ENCODE results near the gene TP53TG3.
"Not testable (repeated sequence)": the region's sequence is repeated elsewhere in the genome, so short reads cannot be mapped to it uniquely, and the experiment has no call there.

The TP53TG3 gene, protein sequence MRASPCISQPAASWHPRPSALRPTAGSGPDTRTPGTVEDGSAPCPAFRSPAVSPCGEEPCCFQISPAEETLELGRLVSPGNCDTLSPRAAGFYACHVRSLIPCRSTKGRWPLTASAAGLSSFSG

DNA sequence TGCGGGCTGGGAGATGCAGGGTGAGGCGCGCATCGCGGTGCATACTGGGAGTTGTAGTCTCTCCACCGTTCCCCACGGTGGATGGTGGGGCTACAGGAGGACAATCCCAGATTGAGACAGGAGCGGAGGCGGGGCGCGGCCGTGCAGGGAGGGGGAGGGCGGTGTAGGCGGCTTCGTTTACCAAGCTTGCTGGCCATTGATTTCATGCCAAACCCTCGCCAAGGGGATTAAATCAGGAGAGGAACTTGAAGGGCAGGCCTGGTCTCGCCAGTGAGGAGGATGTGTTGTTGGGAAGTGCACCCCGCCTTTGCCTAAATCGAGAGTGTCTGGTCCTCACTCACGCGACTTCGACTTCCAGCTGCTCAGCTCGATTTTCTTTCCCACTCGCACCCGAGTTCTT, at the start of gene TP53TG3:
Gene TP53TG3, minus strand, starts transcription at position 101 of the 400 bp plus-strand sequence. Its CDS starts 68 bp downstream, at position 33.
- DNase-seq = not testable (repeated sequence)

DNA sequence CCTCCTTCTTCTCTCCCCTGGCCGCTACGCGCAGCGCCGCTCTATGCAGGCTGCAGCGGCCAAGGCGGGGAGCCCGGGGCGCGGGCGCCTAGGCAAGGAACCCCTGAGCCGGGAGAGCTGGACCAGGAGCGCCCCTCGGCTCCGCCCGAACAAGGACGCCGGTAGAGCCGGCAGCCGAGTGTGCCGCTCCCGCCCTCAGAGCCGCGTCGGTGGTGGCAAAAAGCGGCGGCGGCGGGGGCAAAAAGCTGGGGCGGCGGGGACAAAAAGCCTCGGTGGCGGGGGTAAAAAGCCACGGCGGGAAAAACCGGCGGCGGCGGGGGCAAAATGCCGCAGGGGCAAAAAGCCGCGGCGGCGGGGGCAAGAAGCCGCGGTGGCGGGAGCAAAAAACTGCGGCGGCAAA, 25.1 kb downstream of the TP53TG3 start:
- not testable (repeated sequence) for DNase-seq

DNA sequence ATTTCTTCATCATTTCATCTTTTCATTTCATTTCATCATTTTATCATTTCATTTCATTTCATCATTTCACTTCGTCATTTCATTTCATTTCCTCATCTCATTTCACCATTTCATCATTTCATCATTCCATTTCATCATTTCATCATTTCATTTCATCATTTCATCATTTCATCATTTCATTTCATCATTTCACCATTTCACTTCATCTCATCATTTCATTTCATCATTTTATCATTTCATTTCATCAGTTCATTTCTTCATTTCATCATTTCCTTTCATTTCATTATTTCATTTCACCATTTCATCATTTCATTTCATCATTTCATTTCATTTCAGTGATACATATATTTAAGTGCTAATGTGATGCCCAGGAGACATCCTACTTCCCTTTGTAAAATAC, 28.4 kb downstream of the TP53TG3 start:
- DNase-seq = not testable (repeated sequence)

DNA sequence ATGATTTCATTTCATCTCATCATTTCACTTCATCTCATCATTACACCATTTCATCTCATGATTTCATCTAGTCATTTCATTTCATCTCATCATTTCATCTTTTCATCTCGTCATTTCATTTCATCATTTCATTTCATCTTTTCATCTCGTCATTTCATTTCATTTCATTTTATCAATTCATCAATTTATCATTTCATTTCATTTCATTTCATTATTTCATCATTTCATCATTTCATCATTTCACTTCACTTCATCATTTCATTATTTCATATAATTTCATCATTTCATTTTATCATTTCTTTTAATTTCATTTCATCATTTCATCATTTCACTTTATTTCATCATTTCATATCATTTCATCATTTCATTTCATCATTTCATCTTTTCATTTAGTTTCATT, 29.2 kb downstream of the TP53TG3 start:
- DNase-seq = not testable (repeated sequence)

DNA sequence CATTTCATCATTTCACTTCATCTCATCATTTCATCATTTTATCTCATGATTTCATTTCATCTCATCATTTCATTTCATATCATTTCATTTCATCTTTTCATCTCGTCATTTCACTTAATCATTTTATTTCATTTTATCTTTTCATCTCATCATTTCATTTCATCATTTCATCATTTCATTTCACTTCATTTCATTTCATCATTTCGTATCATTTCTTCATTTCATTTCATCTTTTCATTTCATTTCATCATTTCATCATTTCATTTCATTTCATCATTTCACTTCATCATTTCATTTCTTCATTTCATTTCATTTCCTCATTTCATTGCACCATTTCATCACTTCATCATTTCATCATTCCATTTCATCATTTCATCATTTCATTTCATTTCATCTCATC, 29.8 kb downstream of the TP53TG3 start:
- not testable (repeated sequence) for DNase-seq

DNA sequence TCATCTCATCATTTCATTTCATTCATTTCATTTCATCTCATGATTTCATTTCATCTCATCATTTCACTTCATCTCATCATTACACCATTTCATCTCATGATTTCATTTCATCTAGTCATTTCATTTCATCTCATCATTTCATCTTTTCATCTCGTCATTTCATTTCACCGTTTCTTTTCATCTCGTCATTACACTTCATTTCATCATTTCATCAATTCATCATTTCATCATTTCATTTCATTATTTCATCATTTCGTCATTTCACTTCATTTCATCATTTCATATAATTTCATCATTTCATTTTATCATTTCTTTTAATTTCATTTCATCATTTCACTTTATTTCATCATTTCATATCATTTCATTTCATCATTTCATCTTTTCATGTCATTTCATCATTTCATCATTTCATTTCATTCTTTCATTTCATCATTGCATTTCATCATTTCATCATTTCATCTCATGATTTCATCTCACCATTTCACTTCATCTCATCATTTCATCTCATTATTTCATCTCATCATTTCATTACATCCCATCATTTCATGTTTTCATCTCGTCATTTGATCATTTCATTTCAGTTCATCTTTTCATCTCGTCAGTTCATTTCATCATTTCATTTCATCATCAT, 30.6 kb downstream of the TP53TG3 start:
- DNase-seq = not testable (repeated sequence)

DNA sequence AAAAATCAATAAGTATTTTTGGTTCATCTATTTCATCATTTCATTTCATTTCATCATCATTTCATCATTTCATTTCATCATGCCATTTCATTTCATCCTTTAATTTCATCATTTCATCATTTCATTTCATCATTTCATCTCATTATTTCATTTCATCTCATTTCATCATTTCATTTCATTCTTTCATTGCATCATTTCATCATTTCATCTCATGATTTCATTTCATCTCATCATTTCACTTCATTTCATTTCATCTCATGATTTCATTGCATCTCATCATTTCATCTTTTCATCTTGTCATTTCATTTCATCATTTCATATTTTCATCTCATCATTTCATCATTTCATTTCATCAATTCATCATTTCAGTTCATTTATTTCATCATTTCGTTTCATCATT, 31.2 kb downstream of the TP53TG3 start:
- DNase-seq = not testable (repeated sequence)

DNA sequence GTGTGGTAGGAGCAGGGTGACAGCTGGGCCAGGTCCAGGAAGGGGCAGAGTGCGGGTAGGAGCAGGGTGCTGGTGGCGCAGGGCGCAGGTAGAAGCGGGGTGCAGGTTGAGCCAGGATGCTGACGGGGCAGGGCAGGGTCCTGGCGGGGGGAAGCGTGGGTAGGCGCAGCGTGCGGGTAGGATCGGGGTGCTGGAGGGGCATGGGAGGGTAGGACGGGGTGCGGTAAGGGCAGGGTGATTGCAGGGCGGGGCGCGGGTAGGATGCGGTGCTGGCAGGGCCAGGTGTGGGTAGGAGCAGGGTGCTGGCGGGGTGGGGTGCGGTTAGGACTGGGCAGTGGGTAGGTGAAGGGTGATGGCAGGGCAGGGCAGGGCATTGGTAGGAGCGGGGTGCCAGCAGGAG, 38.4 kb downstream of the TP53TG3 start:
- DNase-seq = not testable (repeated sequence)

DNA sequence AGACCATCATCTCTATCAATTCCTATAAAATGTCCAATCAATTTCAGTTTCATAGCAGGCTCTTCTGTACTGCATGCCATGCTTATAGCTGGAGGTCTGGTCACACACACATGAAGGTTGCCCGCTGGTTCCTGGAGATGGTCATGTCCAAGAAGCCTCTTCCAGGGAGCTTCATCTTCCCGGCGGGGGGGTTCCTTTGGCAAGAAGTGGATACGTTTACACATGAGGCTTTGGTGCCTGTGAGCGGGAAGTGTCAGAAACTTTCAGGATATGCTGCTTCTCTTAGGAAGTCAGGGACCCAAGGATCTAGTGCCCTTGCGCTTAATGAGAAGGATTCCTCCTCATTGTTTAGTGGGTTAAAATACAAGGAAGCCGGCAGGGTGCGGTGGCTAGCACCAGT, 43.9 kb downstream of the TP53TG3 start:
- DNase-seq = not testable (repeated sequence)

Measured in activated naive CD4-positive, alpha-beta T cell (primary cell).